Measurements from ENCODE around the gene NFIB.

The NFIB gene

GRCh38 chr9:14301583-14302021 lies 12.3 kb downstream of the NFIB start:
- no peak overlapping the region for H3K4me3 ChIP-seq (ENCODE audit: low read length)
- H3K79me2 ChIP-seq (ENCODE audit: low read length), result no peaks in the 10 kb centered on the region
- no peak for DNase-seq
- no peaks in the 10 kb centered on the region for H3K9me2 ChIP-seq (replicated peaks; ENCODE audit: insufficient read depth, low read length)
- no peak overlapping the region for H3K9ac ChIP-seq (ENCODE audit: low read length)
- no peak overlapping the region for H3K27ac ChIP-seq (ENCODE audit: low read length)
- H3K27me3 ChIP-seq (replicated peaks; ENCODE audit: insufficient read depth, low read length), result no peaks in the 10 kb centered on the region
- no peak overlapping the region for H3K4me2 ChIP-seq (ENCODE audit: low read depth, low read length)
- no peaks in the 10 kb centered on the region for H4K20me1 ChIP-seq (ENCODE audit: insufficient read depth, low read length)
- H3F3A ChIP-seq (ENCODE audit: insufficient read depth, low read length), result no peaks in the 10 kb centered on the region
- H2AFZ ChIP-seq (ENCODE audit: low read length), result no peak overlapping the region
- TF ChIP-seq EZH2 (optimal IDR thresholded peaks at IDR 0.05; ENCODE audit: low read depth, low read length) (no peak), EZH2phosphoT487 (IDR thresholded peaks at IDR 0.05; ENCODE audit: low read length) (no peak)
- TF ChIP-seq, protein P1, sequence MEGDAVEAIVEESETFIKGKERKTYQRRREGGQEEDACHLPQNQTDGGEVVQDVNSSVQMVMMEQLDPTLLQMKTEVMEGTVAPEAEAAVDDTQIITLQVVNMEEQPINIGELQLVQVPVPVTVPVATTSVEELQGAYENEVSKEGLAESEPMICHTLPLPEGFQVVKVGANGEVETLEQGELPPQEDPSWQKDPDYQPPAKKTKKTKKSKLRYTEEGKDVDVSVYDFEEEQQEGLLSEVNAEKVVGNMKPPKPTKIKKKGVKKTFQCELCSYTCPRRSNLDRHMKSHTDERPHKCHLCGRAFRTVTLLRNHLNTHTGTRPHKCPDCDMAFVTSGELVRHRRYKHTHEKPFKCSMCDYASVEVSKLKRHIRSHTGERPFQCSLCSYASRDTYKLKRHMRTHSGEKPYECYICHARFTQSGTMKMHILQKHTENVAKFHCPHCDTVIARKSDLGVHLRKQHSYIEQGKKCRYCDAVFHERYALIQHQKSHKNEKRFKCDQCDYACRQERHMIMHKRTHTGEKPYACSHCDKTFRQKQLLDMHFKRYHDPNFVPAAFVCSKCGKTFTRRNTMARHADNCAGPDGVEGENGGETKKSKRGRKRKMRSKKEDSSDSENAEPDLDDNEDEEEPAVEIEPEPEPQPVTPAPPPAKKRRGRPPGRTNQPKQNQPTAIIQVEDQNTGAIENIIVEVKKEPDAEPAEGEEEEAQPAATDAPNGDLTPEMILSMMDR (IDR thresholded peaks at IDR 0.05; ENCODE audit: low read length), result no peak
- no peaks in the 10 kb centered on the region for H3K4me1 ChIP-seq (ENCODE audit: low read length)
- no peaks in the 10 kb centered on the region for H3K9me3 ChIP-seq (replicated peaks; ENCODE audit: insufficient read depth, low read length)
- no peaks in the 10 kb centered on the region for H3K36me3 ChIP-seq (replicated peaks; ENCODE audit: insufficient read depth, low read length)

DNA sequence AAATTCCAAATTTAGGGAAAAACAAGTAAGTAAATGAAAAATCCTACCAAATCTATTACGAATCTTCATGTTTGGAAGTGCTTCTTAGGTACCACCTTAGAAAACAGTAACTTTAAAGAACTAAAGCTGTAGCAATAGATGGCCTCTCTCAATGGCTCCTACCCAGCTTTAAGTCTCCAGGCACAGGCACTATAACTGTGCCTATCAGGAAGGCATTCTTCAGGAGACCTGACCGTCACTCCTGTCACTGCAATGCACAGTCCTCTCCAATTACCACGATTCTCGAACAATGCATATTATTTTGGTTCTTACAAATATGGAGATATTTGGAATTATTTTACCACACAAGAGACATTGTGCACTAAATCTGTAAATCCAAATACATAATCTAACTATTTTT lies 12.9 kb downstream of the NFIB start:
- H4K20me1 ChIP-seq (ENCODE audit: insufficient read depth, low read length), result no peaks in the 10 kb centered on the region
- H3K79me2 ChIP-seq (ENCODE audit: low read length), result no peaks in the 10 kb centered on the region
- no peaks in the 10 kb centered on the region for H3K27me3 ChIP-seq (replicated peaks; ENCODE audit: insufficient read depth, low read length)
- H3K9me2 ChIP-seq (replicated peaks; ENCODE audit: insufficient read depth, low read length), result no peaks in the 10 kb centered on the region
- H3K36me3 ChIP-seq (replicated peaks; ENCODE audit: insufficient read depth, low read length), result no peaks in the 10 kb centered on the region
- TF ChIP-seq EZH2 (optimal IDR thresholded peaks at IDR 0.05; ENCODE audit: low read depth, low read length), result no peak
- TF ChIP-seq, protein P1 (IDR thresholded peaks at IDR 0.05; ENCODE audit: low read length), result no peak
- no peak for TF ChIP-seq EZH2phosphoT487 (IDR thresholded peaks at IDR 0.05; ENCODE audit: low read length)
- no peaks in the 10 kb centered on the region for H3K9me3 ChIP-seq (replicated peaks; ENCODE audit: insufficient read depth, low read length)
- no peak overlapping the region for H3K27ac ChIP-seq (ENCODE audit: low read length)
- no peaks in the 10 kb centered on the region for H3F3A ChIP-seq (ENCODE audit: insufficient read depth, low read length)
- no peak overlapping the region for H3K4me3 ChIP-seq (ENCODE audit: low read length)
- H3K4me1 ChIP-seq (ENCODE audit: low read length), result no peaks in the 10 kb centered on the region
- no peak overlapping the region for H3K4me2 ChIP-seq (ENCODE audit: low read depth, low read length)
- no peak overlapping the region for H3K9ac ChIP-seq (ENCODE audit: low read length)
- no peak overlapping the region for H2AFZ ChIP-seq (ENCODE audit: low read length)
- DNase-seq, result no peak

- Histone ChIP-seq H3K4me3 (ENCODE audit: low read length) (no peak overlapping the region), H3K27me3 (replicated peaks; ENCODE audit: insufficient read depth, low read length) (no peaks in the 10 kb centered on the region), H3K9ac (ENCODE audit: low read length) (no peak overlapping the region), H3K27ac (ENCODE audit: low read length) (no peak overlapping the region), H4K20me1 (ENCODE audit: insufficient read depth, low read length) (no peaks in the 10 kb centered on the region), H3K36me3 (replicated peaks; ENCODE audit: insufficient read depth, low read length) (no peaks in the 10 kb centered on the region), H3F3A (ENCODE audit: insufficient read depth, low read length) (no peaks in the 10 kb centered on the region), H3K9me3 (replicated peaks; ENCODE audit: insufficient read depth, low read length) (no peaks in the 10 kb centered on the region), H3K4me2 (ENCODE audit: low read depth, low read length) (no peak overlapping the region), H2AFZ (ENCODE audit: low read length) (no peak overlapping the region), H3K79me2 (ENCODE audit: low read length) (no peaks in the 10 kb centered on the region), H3K4me1 (ENCODE audit: low read length) (no peaks in the 10 kb centered on the region), H3K9me2 (replicated peaks; ENCODE audit: insufficient read depth, low read length) (no peaks in the 10 kb centered on the region)
- no peak for TF ChIP-seq EZH2phosphoT487 (IDR thresholded peaks at IDR 0.05; ENCODE audit: low read length)
- no peak for DNase-seq
These were observed 13.4 kb downstream of the NFIB start for GRCh38 chr9:14300588-14300987.

DNA sequence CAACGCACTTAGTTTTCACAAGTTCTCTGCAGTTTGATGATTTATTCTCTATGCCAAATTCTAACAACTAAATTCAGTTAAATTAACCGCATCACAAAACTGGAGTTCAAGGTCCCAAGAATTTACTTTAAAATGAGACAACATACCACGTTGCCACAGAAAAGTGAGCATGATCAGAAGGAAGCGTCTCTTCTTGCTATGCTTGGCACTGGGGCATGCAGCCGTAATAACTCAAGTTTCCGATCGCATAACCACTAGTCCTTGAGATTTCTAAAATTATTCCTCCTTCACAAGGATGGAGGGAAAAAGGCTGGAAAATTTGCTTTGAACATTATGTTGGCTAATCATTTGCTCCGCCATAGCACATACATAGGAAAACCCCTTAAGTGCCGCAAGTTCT lies 13.9 kb downstream of the NFIB start:
- Histone ChIP-seq H3K36me3 (replicated peaks; ENCODE audit: insufficient read depth, low read length) (no peaks in the 10 kb centered on the region), H3K9me2 (replicated peaks; ENCODE audit: insufficient read depth, low read length) (no peaks in the 10 kb centered on the region), H4K20me1 (ENCODE audit: insufficient read depth, low read length) (no peaks in the 10 kb centered on the region), H3F3A (ENCODE audit: insufficient read depth, low read length) (no peaks in the 10 kb centered on the region), H3K27ac (ENCODE audit: low read length) (no peak overlapping the region), H3K4me2 (ENCODE audit: low read depth, low read length) (no peak overlapping the region), H3K27me3 (replicated peaks; ENCODE audit: insufficient read depth, low read length) (no peaks in the 10 kb centered on the region), H3K79me2 (ENCODE audit: low read length) (no peaks in the 10 kb centered on the region), H3K4me1 (ENCODE audit: low read length) (no peaks in the 10 kb centered on the region), H3K4me3 (ENCODE audit: low read length) (no peak overlapping the region), H2AFZ (ENCODE audit: low read length) (no peak overlapping the region), H3K9ac (ENCODE audit: low read length) (no peak overlapping the region), H3K9me3 (replicated peaks; ENCODE audit: insufficient read depth, low read length) (no peaks in the 10 kb centered on the region)
- DNase-seq, result no peak
- no peak for TF ChIP-seq EZH2phosphoT487 (IDR thresholded peaks at IDR 0.05; ENCODE audit: low read length)
- TF ChIP-seq, protein P1 (IDR thresholded peaks at IDR 0.05; ENCODE audit: low read length), result no peak
- no peak for TF ChIP-seq EZH2 (optimal IDR thresholded peaks at IDR 0.05; ENCODE audit: low read depth, low read length)
